GM19463 (cell line): ENCODE data around the gene CDK14.

Source experiments
- ATAC-seq: cut with Tn5 transposase; IDR thresholded peaks from one replicate; pipeline ENCODE4 v1.9.1; 2021; ENCODE audit warnings: mild to moderate bottlenecking, moderate library complexity; ENCODE audit not compliant: unreplicated experiment

CDK14 gene

GRCh38 chr7:90984692-90985091, 388.6 kb downstream of the CDK14 start:
- no peak for ATAC-seq

DNA sequence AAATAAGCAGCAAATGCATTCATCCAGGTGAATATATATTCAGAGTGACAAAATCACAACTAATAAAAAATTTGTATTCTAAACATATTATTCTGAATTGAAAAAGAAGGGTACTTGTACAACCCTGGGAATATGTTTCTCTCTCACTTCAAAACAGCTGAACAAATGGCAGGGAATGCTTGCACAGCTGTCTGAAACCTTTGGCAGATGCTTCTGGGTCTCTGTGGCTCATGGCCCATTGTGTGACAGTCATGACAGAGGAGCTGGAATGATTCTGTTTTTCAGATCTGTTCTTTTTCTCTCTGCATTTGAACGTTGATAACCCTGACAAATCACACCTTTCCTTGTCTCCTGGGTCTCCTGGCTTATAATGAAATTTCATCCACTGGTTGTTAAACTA, 392.4 kb downstream of the CDK14 start:
- ATAC-seq: no peak

- ATAC-seq: no peak
Observed at GRCh38 chr7:90988996-90989765, 393.1 kb downstream of the CDK14 start.

DNA sequence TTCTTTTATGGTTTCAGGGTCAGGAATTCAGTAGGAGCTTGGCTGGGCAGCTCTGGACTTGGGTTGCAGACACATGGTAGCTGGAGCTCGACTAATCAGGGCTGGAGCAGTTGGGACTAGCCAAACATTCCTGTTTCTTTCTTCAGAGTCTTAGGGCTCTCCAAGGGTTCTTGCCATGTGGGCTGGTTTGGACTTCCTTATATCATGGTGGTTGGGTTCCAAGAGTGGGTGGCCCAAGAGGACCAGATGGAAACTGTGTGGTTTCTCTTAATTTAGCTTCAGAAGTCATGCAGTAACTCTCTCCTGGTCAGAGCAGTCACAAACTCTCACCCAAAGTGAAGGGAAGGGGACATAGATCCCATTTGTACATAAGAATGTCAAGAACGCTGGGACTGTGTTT, 398.0 kb downstream of the CDK14 start:
- no peak for ATAC-seq

DNA sequence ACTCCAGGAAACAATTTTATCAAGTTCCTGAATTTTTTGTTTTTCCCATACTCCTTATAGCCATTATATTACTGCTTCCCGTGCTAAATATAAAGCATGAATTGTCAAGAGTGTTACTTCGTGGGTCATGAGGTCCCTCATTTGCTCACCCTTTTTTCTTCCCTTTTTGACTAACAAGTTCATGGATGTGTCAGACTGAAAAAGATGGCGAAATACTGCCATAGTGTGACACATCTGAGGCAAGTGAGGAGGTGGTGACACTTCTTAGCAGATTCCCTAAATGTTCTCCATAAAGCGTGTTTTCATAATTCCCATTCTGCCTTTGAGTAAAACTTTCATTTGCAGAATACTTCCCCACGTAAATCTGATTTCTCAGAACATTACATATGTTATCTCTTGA, 398.5 kb downstream of the CDK14 start:
- ATAC-seq: no peak

DNA sequence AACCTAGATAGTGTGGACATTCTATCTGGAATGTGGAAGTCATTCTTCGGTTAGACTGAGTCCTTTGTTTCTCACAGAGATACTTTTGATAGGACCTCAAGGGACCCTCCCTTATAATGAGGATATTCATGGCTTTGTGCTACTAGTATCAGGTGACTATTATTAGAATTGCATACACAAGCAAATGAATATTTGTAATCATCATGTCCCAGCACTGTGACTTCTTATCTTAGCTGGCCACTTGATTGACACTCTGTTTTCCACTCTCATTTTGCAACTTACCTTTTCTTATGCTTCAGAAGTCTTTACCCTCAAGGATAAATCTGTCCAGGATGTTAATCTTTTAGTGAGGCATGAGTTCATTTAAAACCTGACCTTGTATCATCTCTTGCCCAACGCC, 399.9 kb downstream of the CDK14 start:
- ATAC-seq: no peak

DNA sequence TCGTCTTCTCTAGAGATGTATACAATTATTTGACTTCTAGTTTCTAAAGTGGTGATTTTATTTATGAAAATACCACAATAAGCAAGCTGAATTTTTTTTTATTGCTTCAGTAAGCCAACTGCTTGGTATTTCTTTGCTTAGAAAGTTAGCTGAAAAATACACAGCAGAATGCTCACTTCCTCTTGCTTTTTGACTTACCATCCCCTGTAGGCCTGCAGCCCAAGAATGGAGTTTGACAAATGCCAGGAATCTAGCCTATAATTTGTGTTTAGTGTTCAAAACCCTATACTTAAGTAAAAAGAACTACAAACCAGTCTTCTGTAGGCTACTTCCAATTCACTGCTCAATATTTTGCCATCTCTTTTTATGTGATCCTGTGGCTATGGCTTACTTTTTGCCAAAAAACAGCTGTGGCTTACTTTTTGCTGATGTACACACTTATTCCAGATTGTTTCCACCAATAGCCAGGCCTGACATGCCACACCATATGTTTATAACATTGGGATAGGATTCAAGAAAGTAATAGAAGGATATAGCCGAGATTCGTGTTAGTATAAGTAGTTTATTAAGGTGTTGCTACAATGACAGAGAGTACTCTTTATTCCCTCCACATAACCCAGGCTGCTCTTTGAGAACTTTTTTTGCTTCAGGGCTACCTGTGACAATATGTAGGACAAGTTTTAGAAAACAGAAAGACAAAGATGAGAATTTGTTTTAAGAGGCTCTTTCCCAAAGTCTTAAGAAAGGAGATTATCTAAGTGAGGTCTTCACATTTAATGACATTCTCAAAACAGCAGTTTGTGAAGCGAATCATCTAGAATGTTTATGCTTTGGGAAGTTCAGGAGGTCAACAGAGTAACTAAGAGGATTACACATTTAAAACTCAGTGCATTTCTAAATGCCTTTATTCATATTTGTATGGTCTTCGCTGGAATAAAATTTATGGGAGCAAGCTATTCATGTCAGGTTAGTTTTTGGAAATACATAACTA, 404.2 kb downstream of the CDK14 start:
- no peak for ATAC-seq

DNA sequence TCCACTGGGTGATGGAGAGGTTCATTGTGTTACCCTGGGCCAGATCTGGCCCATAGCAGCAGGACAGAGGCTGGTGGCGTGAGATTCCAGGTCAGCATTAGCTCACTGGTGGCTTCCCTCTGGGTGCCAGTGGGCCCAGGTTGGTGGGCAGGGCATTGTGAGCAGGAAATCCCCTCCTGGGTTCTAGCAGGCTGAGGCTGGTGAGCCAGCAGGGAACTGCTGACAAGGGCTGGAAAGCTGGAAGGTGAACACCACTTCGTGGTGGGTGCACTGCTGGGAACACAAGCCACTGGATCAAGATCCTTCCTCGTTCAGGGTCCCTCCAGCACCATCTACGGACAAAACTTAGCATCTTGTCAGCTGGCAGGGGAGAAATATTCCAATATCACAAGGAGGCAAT, 408.9 kb downstream of the CDK14 start:
- ATAC-seq: no peak

- no peak for ATAC-seq
Observed at GRCh38 chr7:91005841-91006240, 409.7 kb downstream of the CDK14 start.

DNA sequence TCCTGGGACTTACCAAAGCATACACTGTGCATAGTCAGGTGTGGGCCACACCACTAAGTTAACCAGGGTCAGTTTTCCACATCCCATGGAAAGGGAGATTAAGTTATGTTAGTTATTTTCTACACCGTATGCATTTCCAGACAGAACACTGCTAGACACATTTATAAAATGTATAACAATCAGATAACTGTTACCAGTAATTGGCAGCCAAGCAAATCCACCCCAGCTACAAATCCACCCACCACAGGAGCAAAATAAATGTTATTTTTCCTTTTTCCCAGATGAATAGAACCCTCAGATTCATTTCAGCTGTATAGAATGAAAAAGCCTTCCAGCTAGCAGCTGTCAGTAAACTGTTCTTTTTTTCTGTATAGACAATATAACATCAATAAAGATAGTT, 411.2 kb downstream of the CDK14 start:
- no peak for ATAC-seq

GRCh38 chr7:91013078-91013477, 417.0 kb downstream of the CDK14 start:
- ATAC-seq: no peak

- ATAC-seq: no peak
Observed at GRCh38 chr7:91019686-91020385, 423.7 kb downstream of the CDK14 start.

DNA sequence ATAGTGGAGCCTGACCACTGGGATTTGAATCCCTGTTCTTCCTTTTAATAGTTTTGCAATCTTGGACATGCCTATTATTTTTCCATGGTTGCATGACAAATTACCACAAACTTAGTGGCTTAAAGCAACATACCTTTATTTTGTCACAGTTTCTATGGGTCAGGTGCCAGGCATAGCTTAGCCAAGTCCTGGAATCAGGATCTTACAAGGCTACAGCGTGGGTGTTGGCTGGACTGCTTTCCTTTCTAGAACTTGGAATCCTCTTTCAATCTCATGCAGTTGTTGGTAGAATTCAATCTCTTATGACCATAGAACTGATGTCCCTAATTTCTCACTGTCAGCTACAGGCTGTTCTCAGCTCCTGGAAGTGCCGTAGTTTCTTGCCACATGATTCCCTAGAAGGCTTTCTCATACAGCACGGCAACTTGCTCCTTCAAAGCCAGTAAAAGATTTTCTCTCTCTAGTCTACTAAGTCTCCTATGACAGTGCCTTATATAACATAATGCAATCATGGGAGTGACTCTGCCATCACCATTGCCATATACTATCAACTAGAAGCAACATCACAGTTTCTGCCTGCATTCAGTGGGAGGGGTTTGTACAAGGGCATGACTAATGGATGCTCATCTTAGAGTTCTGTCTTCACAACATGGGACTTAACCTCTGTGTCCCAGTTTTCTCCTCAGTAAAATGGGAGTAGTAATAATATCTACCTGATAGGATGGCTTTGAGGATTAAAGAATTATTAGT, 424.7 kb downstream of the CDK14 start:
- ATAC-seq: no peak

DNA sequence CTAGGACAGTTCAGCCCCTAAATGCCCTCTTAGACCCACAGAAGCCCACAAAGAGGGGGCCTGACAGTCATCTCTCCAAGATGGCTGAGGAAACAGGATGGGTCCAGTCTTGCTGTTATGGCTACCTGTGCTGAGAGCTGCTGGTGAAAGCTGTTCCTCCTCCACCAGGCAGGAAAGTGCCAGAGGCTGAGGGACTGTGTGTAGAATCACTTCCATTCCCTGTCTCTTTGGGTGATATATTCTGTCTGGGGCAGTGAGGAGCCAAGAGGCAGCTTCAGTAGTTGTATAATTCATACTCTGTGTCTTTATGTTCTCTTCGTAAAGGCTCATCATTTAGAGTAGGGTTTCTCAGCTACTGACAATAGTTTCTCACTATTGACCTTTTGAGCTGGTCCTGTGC, 425.8 kb downstream of the CDK14 start:
- no peak for ATAC-seq

- no peak for ATAC-seq
Observed at GRCh38 chr7:91025906-91026390, 429.8 kb downstream of the CDK14 start.

GRCh38 chr7:91029688-91030087, 433.6 kb downstream of the CDK14 start:
- no peak for ATAC-seq

GRCh38 chr7:91030680-91031380, 434.7 kb downstream of the CDK14 start:
- no peak for ATAC-seq

- ATAC-seq: no peak
Observed at GRCh38 chr7:91031757-91032156, 435.6 kb downstream of the CDK14 start.

DNA sequence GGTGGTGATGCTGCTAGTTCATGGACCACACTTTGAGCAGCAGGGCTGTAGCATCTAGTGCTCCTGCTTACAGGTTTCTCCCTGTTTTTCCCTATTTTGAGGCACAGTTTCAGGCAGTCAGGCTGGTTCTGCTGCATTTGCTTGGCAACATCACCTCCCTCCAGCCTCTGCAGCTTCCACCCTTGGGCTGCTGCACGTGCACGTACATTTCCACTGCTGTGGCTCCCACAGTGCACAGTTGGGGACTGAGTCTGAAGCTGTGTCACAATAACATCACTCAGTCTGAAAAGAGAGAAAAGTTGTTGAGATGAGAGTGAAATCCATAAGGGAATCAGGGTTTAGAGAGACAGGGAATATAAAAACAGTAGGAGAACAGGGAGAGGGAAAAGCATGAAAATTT, 437.5 kb downstream of the CDK14 start:
- ATAC-seq: no peak
